Breast epithelium (tissue), 4 donors: ENCODE data around the gene ATP2B3. TPM values are rescaled to one million over a fixed set of nuclear protein-coding genes. Genes with fewer than 3 reads are reported as not detected.

ENCODE experiments used
- DNase-seq, 2 donors: peaks; one replicate each; pipeline ENCODE4 v3.0.0-alpha.2; 2019; ENCODE audit warnings: low spot score in 2 of 2
- H3K27ac ChIP-seq, 2 donors: fragments of 200-600 bp; sonication (generic) in 1 of 2; one replicate each; pipeline ENCODE4 v1.5.1; 2016 to 2019; ENCODE audit warnings: mild to moderate bottlenecking in 1 of 2
- H3K27me3 ChIP-seq, 2 donors: fragments of 200-600 bp; sonication (generic) in 1 of 2; one replicate each; pipeline versions ENCODE4 v1.5.1 to v1.6.0; 2017 to 2019; ENCODE audit warnings: control low read depth in 1 of 2, mild to moderate bottlenecking in 1 of 2
- H3K36me3 ChIP-seq: fragments of 200-600 bp; one replicate; pipeline ENCODE4 v1.5.1; 2019
- H3K4me1 ChIP-seq, 2 donors: fragments of 200-600 bp; sonication (generic); one replicate each; pipeline ENCODE4 v1.5.1; 2016 to 2019; ENCODE audit warnings: control low read depth in 1 of 2
- H3K4me3 ChIP-seq, 3 donors: fragments of 200-600 bp; sonication (generic); 1 replicate in 2 of 3; 2 replicates in 1 of 3; pipeline ENCODE4 v1.5.1; 2016 to 2019; ENCODE audit warnings: mild to moderate bottlenecking in 3 of 3, moderate library complexity in 2 of 3
- H3K9me3 ChIP-seq, 2 donors: fragments of 200-600 bp; sonication (generic) in 1 of 2; one replicate each; pipeline ENCODE4 v1.5.1; 2016 to 2019; ENCODE audit warnings: control low read depth in 1 of 2
- POLR2A ChIP-seq: fragments of 450-650 bp; IDR thresholded peaks from one replicate; pipeline ENCODE4 v1.6.1; 2016; ENCODE audit warnings: antibody characterized with exemption, mild to moderate bottlenecking, moderate library complexity
- POLR2AphosphoS5 ChIP-seq, 3 donors: sonication (generic); formaldehyde crosslinking; IDR thresholded peaks; one replicate each; pipeline ENCODE4 v1.6.1; 2017; ENCODE audit warnings: antibody characterized with exemption in 3 of 3
- intact Hi-C: fragments of 100-400 bp; cut with DNase I; formaldehyde crosslinking; loops from one replicate; pipeline ENCODE4 v1.15.1; 2023; ENCODE audit warnings: low total_unique reads
- total RNA-seq, 3 donors: library from RNA; depleted of rRNA; stranded (reverse); fragments of >200 nt; gene quantifications; one replicate each; pipeline ENCODE4 v1.1.0, GENCODE V29; 2016
- TF ChIP-seq, protein P1 (sequence below), 3 donors: fragments of 450-650 bp; IDR thresholded peaks; one replicate each; pipeline ENCODE4 v1.5.1; 2016 to 2017; ENCODE audit warnings: antibody characterized with exemption in 3 of 3, mild to moderate bottlenecking in 3 of 3, moderate library complexity in 3 of 3

Gene ATP2B3
- total RNA-seq, 3 donors from 2014 or later: not detected

DNA sequence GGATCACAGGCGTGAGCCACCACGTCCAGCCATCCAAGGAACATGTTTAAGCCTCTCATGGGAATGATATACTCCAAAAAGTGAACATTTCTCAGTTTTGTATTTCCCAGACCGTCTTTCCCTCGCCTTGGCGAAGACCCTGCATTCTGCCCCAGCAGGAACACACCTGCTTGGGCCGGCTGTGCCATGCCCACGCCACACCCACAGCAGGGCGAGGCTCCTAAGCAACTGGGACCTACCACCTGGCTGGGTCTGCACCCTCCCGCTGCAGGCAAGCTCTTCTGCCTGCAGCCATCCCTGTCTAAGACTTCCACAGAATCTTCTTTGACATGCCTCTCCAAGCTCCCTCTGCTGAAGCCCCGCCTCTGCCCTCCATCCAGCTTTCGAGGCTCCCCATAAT lies 77.9 kb downstream of the ATP2B3 start:
- H3K36me3 ChIP-seq: no peaks in the 10 kb centered on the region
- H3K9me3 ChIP-seq: peaks cover 0 to 5% of the 10 kb centered on the region in 2 donors
- H3K27me3 ChIP-seq: peaks cover 0 to 55% of the 10 kb centered on the region in 2 donors
- H3K4me3 ChIP-seq: no peak overlapping the region
- H3K27ac ChIP-seq: no peak overlapping the region
- no peak for DNase-seq
- TF ChIP-seq POLR2A (no peak), POLR2AphosphoS5 (IDR thresholded peaks at IDR 0.05) (no peak)
- TF ChIP-seq, protein P1, sequence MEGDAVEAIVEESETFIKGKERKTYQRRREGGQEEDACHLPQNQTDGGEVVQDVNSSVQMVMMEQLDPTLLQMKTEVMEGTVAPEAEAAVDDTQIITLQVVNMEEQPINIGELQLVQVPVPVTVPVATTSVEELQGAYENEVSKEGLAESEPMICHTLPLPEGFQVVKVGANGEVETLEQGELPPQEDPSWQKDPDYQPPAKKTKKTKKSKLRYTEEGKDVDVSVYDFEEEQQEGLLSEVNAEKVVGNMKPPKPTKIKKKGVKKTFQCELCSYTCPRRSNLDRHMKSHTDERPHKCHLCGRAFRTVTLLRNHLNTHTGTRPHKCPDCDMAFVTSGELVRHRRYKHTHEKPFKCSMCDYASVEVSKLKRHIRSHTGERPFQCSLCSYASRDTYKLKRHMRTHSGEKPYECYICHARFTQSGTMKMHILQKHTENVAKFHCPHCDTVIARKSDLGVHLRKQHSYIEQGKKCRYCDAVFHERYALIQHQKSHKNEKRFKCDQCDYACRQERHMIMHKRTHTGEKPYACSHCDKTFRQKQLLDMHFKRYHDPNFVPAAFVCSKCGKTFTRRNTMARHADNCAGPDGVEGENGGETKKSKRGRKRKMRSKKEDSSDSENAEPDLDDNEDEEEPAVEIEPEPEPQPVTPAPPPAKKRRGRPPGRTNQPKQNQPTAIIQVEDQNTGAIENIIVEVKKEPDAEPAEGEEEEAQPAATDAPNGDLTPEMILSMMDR (IDR thresholded peaks at IDR 0.05): no peak
- intact Hi-C loops: no loop called here
- no peaks in the 10 kb centered on the region for H3K4me1 ChIP-seq

DNA sequence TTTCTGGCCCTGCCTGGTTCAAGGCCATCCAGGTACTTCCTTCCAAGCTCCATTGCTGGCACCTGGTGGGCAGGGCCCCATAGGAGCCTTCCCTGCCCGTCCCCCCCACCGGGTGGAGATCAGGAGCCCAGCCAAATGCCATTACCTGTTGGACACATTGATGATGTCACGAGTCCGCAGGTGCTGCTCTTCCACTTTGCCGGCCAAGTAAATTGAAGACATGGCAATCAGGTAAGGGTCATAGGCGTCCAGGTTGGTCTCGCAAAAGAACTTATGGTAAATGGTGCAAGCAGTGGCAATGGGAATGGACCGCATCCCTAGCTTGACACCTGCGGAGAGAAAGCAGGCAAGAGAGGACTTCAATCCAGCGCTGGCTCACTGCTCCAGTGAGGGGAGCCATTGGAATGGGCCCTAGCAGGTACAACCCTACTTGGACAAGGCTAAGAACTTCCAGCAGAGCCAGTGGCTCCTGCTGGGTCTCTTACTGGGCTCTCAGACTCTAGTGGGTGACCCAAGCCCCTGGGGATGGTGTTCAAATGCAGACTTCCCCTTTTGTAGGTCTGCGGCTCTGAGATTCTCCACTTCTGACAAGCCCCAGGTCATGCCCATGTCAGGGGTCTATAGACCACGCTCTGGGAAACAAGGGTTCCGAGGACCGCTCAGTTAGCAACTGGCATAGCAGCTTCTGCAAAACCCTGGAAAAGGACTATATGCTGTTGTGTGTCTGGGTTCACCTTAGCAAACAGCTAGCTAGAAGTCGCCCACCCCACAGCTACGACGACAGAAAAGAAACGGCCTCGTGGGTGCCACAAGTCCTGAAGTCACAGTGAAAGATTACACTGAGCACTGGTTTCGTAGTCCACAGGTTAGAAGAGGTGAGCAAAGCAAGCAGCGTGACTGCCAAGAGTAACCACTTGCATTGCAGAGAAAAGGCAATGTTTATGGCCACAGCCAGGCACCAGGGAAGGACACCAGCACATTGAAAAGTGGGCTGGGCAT lies 78.7 kb downstream of the ATP2B3 start:
- no peak for DNase-seq
- TF ChIP-seq POLR2AphosphoS5 (IDR thresholded peaks at IDR 0.05): no peak
- TF ChIP-seq, protein P1 (IDR thresholded peaks at IDR 0.05): no peak
- no peak for TF ChIP-seq POLR2A
- intact Hi-C loops: no loop called here

GRCh38 chrX:153596981-153597750 lies 79.7 kb downstream of the ATP2B3 start:
- no peak for DNase-seq
- H3K27ac ChIP-seq: no peak overlapping the region
- H3K4me1 ChIP-seq: no peaks in the 10 kb centered on the region
- H3K36me3 ChIP-seq: no peaks in the 10 kb centered on the region
- peaks cover 0 to 5% of the 10 kb centered on the region in 2 donors for H3K9me3 ChIP-seq
- H3K4me3 ChIP-seq: no peak overlapping the region
- no peak for TF ChIP-seq POLR2AphosphoS5 (IDR thresholded peaks at IDR 0.05)
- TF ChIP-seq, protein P1 (IDR thresholded peaks at IDR 0.05): no peak
- no peak for TF ChIP-seq POLR2A
- peaks cover 0 to 60% of the 10 kb centered on the region in 2 donors for H3K27me3 ChIP-seq
- intact Hi-C loops: no loop called here

More for the DNA sequence above, 78.7 kb downstream of the ATP2B3 start:
- peaks cover 0 to 5% of the 10 kb centered on the region in 2 donors for H3K9me3 ChIP-seq
- no peak overlapping the region for H3K27ac ChIP-seq
- H3K4me3 ChIP-seq: no peak overlapping the region
- H3K27me3 ChIP-seq: peaks cover 0 to 57% of the 10 kb centered on the region in 2 donors
- no peaks in the 10 kb centered on the region for H3K36me3 ChIP-seq
- H3K4me1 ChIP-seq: no peaks in the 10 kb centered on the region

DNA sequence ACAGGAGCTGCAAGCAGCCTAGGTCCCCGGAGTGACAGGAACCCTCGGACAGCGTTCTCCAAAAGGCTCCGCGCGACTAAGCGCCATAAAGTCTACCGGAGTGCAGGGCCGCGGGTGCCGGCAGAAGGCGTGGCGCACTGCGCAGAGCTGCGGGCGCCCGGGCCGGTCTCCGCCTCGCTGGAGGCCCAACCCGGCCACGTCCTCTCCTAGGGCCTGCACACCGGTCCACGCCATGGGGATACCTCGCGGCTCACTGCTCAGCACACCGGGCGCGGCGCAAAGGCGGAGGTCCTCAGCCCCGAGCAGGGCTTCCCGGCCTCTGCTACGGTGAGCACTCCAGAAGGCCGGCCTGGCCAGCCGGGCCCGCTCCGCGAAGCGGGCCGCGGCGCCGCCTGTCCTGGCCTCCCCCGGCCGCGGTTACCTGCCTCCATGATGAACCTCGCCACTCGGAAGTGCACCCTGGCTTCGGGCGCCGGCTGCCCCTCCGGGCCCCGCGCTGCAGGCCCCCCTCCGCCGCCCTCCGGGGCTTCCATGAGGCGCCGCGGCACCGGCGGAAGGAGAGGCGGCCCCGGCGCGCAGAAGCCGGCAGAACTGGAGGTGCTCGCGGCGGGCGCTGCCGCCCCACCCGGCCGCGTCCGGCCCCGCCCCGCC lies 81.2 kb downstream of the ATP2B3 start, which contains the start of gene CCNQ:
TSS of gene CCNQ (minus strand) at position 599 of the 651 bp plus-strand sequence. CDS start at position 533, 66 bp downstream.
- TF ChIP-seq, protein P1 (IDR thresholded peaks at IDR 0.05): no peak
- TF ChIP-seq POLR2A: no peak
- no peak for TF ChIP-seq POLR2AphosphoS5 (IDR thresholded peaks at IDR 0.05)
- DNase-seq: no peak
- Histone ChIP-seq H3K36me3 (no peaks in the 10 kb centered on the region), H3K27me3 (peaks cover 0 to 57% of the 10 kb centered on the region in 2 donors), H3K4me1 (no peaks in the 10 kb centered on the region), H3K9me3 (peaks cover 0 to 5% of the 10 kb centered on the region in 2 donors), H3K27ac (peak within 1 kb of the TSS; percentile 48 to 54), H3K4me3 (peak within 1 kb of the TSS; percentile 59 to 86 (median 64))
- intact Hi-C loops: no loop called here
